GM21390 (cell line): ENCODE data around the gene BOC.
"Not testable (repeated sequence)": the region's sequence is repeated elsewhere in the genome, so short reads cannot be mapped to it uniquely, and the experiment has no call there.

Experiments used
- ATAC-seq: cut with Tn5 transposase; IDR thresholded peaks from one replicate; pipeline ENCODE4 v1.9.1; 2021; ENCODE audit not compliant: unreplicated experiment

The BOC gene, protein sequence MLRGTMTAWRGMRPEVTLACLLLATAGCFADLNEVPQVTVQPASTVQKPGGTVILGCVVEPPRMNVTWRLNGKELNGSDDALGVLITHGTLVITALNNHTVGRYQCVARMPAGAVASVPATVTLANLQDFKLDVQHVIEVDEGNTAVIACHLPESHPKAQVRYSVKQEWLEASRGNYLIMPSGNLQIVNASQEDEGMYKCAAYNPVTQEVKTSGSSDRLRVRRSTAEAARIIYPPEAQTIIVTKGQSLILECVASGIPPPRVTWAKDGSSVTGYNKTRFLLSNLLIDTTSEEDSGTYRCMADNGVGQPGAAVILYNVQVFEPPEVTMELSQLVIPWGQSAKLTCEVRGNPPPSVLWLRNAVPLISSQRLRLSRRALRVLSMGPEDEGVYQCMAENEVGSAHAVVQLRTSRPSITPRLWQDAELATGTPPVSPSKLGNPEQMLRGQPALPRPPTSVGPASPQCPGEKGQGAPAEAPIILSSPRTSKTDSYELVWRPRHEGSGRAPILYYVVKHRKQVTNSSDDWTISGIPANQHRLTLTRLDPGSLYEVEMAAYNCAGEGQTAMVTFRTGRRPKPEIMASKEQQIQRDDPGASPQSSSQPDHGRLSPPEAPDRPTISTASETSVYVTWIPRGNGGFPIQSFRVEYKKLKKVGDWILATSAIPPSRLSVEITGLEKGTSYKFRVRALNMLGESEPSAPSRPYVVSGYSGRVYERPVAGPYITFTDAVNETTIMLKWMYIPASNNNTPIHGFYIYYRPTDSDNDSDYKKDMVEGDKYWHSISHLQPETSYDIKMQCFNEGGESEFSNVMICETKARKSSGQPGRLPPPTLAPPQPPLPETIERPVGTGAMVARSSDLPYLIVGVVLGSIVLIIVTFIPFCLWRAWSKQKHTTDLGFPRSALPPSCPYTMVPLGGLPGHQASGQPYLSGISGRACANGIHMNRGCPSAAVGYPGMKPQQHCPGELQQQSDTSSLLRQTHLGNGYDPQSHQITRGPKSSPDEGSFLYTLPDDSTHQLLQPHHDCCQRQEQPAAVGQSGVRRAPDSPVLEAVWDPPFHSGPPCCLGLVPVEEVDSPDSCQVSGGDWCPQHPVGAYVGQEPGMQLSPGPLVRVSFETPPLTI

DNA sequence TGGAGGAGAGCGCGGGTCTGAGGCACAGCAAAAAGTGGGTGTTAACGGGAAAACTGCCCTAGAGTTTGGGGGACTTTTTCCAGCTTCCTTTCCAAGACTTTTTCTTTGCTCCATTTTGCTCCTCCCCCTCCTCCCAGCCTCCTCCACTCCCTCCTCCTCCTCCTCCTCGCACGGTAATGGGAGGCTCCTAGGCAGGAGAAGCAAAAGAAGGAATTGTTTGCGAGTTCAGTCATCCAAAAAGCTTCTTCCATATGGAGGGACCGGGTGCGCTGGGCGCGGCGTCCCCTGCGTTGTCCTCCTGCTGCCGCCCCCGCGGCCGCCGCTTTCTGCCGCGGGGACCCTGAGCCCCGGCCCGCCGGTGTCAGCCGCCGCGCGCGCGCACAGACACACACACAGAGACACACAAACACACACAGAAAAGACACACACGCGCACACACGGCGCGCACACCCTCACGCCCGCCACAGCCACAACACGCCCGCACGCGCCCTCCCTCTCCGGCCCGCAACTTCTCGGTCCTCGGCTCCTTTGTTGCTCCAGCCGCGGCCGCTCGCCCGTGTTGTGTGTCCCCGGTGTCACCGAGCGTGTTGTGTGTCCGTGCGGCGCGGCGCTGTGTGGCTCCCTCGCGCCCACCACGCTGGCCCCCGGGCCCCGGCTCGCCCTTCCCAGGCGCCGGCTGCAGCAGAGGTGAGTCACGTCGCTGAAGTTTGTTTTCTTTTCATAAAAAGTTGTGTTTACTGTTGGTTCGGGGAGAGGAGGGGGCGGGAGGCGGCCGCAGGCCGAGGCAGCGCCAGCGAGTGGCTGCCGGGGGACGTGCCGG lies at the start of gene BOC:
Gene BOC (plus strand): TSS at position 228 of the 820 bp plus-strand sequence. CDS start 38,246 bp downstream, outside the sequence.
- no peak for ATAC-seq

DNA sequence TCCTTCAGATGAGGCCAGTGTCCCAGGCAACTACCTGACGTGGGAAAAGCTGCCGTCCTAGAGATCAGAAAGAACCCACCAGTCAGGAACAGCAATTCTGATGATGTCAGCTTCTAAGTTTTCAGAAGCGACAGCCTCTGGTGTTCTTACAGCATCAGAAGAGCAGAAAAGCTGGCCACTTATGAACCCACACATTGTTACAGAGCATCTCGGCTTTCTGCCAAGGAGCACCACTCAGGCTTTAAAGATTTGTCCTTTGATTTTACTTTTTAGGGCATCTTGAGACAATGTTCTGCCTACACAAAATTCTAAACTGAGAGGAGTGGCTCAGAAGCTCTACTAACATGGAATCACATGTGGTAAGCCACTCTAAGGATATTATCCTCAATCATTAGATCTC lies 49.7 kb upstream of the BOC start:
- no peak for ATAC-seq

DNA sequence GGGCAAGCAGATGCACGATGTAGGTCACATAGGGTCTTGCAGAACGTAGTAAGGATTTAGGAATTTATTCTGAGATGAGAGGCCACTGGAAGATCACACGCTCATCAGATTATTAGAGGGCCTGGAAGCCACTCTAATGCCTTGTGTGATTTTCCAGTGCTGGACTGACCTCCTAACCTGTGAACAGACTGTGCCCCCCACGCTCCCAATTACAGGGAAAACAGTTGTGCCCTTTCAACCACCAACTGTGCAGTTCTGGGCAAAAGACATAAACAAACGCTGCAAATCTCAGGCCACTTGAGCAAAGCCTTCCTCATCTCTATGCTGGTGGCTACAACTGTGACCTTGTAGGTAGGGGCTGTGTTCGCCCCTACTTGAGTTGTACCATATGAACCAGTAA lies 48.2 kb upstream of the BOC start:
- no peak for ATAC-seq

GRCh38 chr3:113165841-113166240 lies 45.5 kb upstream of the BOC start:
- no peak for ATAC-seq

DNA sequence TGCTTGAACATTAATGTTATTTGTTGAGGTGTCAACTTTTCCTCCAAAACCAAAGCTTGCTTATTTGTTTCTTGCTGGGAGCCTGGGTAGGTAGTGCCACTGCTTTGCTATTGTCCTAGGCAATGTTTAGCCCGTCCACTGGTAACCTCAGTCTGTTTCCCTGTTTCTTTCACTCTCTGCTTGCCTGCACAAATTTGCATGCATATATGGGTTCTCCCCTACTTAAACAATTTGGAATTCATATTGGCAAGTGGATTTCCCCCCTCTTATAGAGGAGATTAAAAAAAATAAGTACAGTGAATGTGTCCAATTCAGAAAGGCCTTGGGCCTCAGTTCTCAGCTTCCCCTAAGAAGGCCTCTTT lies 45.0 kb upstream of the BOC start:
- ATAC-seq: no peak

GRCh38 chr3:113166719-113167492 lies 44.5 kb upstream of the BOC start:
- no peak for ATAC-seq

- no peak for ATAC-seq
These were observed 43.2 kb upstream of the BOC start for GRCh38 chr3:113167825-113168801.

- no peak for ATAC-seq
These were observed 41.4 kb upstream of the BOC start for GRCh38 chr3:113169891-113170452.

DNA sequence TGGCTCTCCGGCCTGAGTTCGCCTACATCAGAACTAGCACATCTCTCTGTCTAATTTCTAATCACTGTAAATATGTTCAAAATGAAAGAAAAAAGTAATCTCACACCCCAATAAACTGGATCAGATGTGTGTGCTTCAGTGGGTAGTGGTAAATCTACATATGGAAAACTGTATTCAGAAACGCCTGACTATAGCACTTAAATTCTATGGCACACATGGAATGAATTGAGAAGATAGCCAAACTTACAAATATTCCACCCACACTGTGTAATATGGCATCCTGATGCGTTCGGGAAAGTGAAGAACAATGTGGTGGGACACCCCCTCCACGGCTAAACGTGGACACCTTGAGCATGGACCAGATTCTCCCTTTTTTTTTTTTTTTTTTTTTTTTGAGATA lies 40.6 kb upstream of the BOC start:
- ATAC-seq: no peak

DNA sequence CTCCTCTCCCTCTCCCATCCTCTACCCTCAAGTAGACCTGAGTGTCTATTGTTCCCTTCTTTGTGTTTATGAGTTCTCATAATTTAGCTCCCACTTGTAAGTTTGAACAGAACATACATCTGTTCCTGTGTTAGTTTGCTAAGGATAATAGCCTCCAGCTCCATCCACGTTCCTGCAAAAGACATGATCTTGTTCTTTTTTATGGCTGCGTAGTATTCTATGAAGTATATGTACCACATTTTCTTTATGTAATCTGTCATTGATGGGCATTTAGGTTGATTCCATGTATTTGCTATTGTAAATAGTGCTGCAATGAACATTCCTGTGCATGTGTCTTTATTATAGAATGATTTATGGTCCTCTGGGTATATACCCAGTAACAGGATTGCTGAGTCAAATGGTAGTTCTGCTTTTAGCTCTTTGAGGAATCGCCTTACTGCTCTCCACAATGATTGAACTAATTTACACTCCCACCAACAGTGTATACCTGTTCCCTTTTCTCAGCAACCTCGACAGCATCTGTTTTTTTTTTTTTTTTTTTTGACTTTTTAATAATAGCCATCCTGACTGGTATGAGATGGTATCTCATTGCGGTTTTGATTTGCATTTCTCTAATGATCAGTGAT lies 39.6 kb upstream of the BOC start:
- not testable (repeated sequence) for ATAC-seq

DNA sequence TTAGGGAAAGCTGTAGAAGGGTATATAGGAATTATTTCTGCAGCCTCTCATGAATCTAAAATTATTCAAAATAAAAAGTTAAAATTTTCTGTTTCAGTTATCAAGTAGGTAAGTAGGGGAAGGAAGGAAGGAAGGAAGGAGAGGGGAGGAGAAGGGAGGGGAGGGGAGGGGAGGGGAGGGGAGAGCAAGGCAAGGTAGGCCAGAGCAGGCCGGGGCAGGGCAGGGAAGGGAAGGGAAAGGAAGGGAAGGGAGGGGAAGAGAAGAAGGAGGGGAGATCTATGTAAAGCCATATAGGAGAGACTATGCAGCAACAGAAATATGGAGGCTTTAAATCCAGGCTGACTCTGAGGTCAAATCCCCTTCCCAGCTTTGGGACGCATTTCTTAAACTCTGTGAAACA lies 38.3 kb upstream of the BOC start:
- no peak for ATAC-seq

DNA sequence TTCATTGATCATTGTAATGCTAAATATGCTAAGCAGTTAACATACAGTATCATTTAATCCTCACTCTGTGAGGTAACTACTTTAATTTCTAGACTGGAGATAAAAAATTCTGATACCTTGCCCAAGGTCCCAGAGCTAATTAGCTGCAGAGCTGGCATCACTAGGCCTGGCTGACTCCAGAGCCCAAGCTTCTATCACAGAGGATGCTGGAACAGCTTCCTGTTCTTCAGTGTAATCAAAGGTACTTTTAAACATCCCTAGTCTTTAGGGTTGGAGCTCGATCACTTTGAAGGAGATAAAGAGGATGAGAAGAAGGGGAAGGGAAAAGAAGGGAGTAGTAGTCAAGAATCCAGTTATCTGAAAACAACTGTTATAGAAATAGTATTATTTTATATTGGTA lies 37.1 kb upstream of the BOC start:
- no peak for ATAC-seq

DNA sequence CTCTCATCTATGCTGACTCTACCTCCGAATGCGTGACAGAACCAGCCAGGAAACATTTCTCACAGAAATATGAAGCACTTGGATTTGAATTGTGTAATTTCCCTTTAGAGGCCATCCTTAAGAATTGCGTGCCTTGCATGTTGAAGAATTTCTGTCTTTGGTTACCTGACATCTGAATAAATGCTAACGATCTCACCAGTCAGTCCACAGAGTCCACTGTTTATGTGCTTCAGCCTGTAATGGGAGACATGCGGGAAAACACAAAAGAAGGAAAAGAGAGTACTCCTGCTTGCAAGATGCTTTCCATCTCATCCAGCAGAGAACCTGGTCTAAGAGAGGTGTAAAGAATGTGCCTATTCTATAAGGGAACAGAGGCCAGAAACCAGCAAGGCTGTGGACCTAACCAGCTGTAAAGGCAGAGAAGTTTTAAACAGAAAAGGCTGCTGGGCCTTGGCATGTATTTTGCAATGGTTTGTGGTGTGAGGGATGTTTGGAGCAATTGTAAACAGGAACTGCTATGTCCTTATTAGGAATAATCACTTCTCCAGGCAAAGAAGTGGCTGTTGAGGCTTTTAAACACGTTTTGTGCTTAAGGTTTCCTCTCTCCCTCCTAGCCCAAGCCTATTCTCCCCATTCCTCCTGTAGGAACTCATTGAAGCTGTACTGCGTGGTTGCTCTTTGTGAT lies 36.4 kb upstream of the BOC start:
- ATAC-seq: no peak

GRCh38 chr3:113177526-113177925 lies 33.8 kb upstream of the BOC start:
- ATAC-seq: no peak

- ATAC-seq: no peak
These were observed 32.0 kb upstream of the BOC start for GRCh38 chr3:113179235-113179824.

DNA sequence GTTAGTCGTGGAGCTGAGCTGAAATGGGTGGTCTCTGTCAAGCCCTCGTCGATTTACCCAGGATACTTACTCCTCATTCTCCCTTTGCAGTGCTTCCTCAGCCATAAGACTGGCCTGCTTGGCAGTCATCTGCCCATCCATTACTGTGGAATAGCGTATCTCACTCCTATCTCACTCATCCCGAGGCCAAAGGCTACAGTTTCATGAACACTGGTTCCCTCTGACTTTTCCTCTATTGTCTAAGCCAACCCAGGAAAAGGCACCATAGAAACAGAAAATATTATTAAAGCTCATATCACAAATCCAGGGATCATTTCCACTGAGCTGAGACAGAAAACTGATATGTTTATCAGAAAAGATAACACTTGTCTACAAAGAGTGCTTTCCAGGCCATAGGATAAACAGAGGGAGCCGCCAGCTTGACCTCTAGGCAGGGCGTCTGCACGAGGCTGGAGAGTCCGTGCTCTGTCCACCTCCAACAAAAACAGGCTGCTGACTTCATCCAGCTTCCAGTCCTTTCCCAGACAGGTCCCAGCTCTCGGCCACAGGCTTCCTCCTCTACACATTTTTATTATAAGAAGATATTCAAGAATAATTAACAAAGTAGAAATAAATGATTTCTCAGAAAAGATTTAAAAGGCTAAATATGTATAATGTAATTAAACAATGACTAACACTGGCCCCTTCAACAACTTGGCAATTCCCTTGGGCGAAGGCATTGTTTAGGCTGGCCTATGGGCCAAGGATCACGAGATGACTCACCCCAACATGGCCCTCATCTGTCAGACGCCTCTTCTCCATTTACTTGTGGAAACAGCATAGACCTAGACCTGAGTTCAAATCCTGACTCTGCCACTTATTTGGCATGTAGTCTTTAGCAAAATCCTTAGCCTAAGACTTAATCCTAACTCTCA lies 27.4 kb upstream of the BOC start:
- ATAC-seq: no peak
